Pancreas (tissue), 8 donors: Measurements from ENCODE around the gene ARID4B. TPM values are rescaled to one million over a fixed set of nuclear protein-coding genes. Genes with fewer than 3 reads are reported as not detected.

ENCODE experiments used
- microRNA-seq, 2 donors: library from miRNA; unstranded; fragments of <30 nt; microRNA quantifications; one replicate each; pipeline versions ENCODE4 to v1.1.0, GENCODE V29; 2019 to 2020
- polyA plus RNA-seq, 2 donors: library from polyadenylated mRNA; stranded (reverse); fragments of 200-250 nt; gene quantifications; one replicate each; pipeline ENCODE4 v1.2.3, GENCODE V29; 2013
- total RNA-seq, 6 donors: library from RNA; stranded (reverse); fragmentation: NEBNext Ultra II Directional in 4 of 6; extraction: Animal tissue kit (Norgen Biotek cat#: 25700) in 4 of 6; gene quantifications; one replicate each; pipeline versions ENCODE4 v1.2.1 to v1.2.4, GENCODE V29; 2021 to 2023
- donor health status: healthy with polysubstance abuse.
- donor health status: DM: no; HTN: no; CAD: no; lungs with moderate emphysema.
- donor health status: DM: no; HTN: no; CAD: no.
- donor health status: Bipolar disorder and iron deficiency.
- donor health status: DM: yes; HTN: yes; CAD: no.
- donor health status: DM: no; HTN: no; CAD: no.
- donor health status: DM: no; HTN: no; CAD: no.
- donor health status: DM: yes; HTN: yes; CAD: no.

Gene ARID4B
- total and polyA plus RNA-seq, 8 donors = 12.5 to 26.6 (median 16.7) TPM

Small RNA genes lying within 50 kb of the gene (microRNA-seq; reads per million reads assigned to microRNA genes)
- gene MIR4753 = 0 to 0.77 reads per million in 2 donors

Other genes starting within 250 kb of the ARID4B start
- 100 to 1,000 TPM in 2 of 6 donors, 10 to 100 TPM in 4; 53.8 to 106 (median 91.9) TPM for gene TOMM20, start 199.3 kb downstream of the ARID4B start, total RNA-seq
- gene TOMM20, start 199.3 kb downstream of the ARID4B start, polyA plus RNA-seq = 10 to 100 TPM; 37.7 to 52.9 TPM
- gene RBM34, start 166.9 kb downstream of the ARID4B start, total RNA-seq = 10 to 100 TPM; 13.5 to 33.9 (median 23.4) TPM
- 10 to 100 TPM; 43.2 to 45.1 TPM for gene RBM34, start 166.9 kb downstream of the ARID4B start, polyA plus RNA-seq
- gene GGPS1, start 391 bp upstream of the ARID4B start, total RNA-seq = 10 to 100 TPM in 5 of 6 donors, 1 to 10 TPM in 1; 8.9 to 16.7 (median 12.5) TPM
- 10 to 100 TPM in 1 of 2 donors, 1 to 10 TPM in 1; 9.7 to 13.9 TPM for gene GGPS1, start 391 bp upstream of the ARID4B start, polyA plus RNA-seq
- gene TBCE, start 39.2 kb upstream of the ARID4B start, total RNA-seq = 10 to 100 TPM in 3 of 6 donors, 1 to 10 TPM in 3; 6.9 to 13.6 (median 9.8) TPM
- 10 to 100 TPM; 17.1 to 18.8 TPM for gene TBCE, start 39.2 kb upstream of the ARID4B start, polyA plus RNA-seq
- gene B3GALNT2, start 176.3 kb upstream of the ARID4B start, total RNA-seq = 10 to 100 TPM; 31.6 to 51.6 (median 41.7) TPM
- 10 to 100 TPM in 1 of 2 donors, 1 to 10 TPM in 1; 8.6 to 15.5 TPM for gene B3GALNT2, start 176.3 kb upstream of the ARID4B start, polyA plus RNA-seq